Brain pericyte (primary cell): Measurements from ENCODE around the gene CFAP157.
"Not testable (repeated sequence)": the region's sequence is repeated elsewhere in the genome, so short reads cannot be mapped to it uniquely, and the experiment has no call there.

ENCODE experiments used
- DNase-seq: peaks from one replicate; pipeline ENCODE4 v3.0.0-alpha.2; 2012; ENCODE audit warnings: low read depth, low spot score

The CFAP157 gene

GRCh38 chr9:127735530-127736185, 28.9 kb downstream of the CFAP157 start:
- DNase-seq, result no peak

GRCh38 chr9:127738666-127739065, 31.9 kb downstream of the CFAP157 start:
- no peak for DNase-seq

- no peak for DNase-seq
These were observed 33.0 kb downstream of the CFAP157 start for GRCh38 chr9:127739614-127740330.

GRCh38 chr9:127741831-127742434, 35.1 kb downstream of the CFAP157 start:
- DNase-seq, result no peak

GRCh38 chr9:127742435-127743088, 35.8 kb downstream of the CFAP157 start:
- DNase-seq, result no peak

GRCh38 chr9:127744398-127745110, 37.8 kb downstream of the CFAP157 start:
- DNase-seq, result no peak

GRCh38 chr9:127746959-127747569, 40.3 kb downstream of the CFAP157 start:
- DNase-seq, result no peak

- DNase-seq, result no peak
These were observed 42.5 kb downstream of the CFAP157 start for GRCh38 chr9:127749090-127749787.

GRCh38 chr9:127751269-127752054, 44.7 kb downstream of the CFAP157 start:
- DNase-seq, result no peak

GRCh38 chr9:127753148-127753547, 46.4 kb downstream of the CFAP157 start:
- DNase-seq, result no peak

- DNase-seq, result no peak
These were observed 46.8 kb downstream of the CFAP157 start for GRCh38 chr9:127753622-127754021.

- no peak for DNase-seq
These were observed 47.6 kb downstream of the CFAP157 start for GRCh38 chr9:127754099-127755060.

- DNase-seq, result no peak
These were observed 48.6 kb downstream of the CFAP157 start for GRCh38 chr9:127755061-127756060.

- no peak for DNase-seq
These were observed 49.4 kb downstream of the CFAP157 start for GRCh38 chr9:127756233-127756632.

GRCh38 chr9:127756776-127757175, 50.0 kb downstream of the CFAP157 start:
- DNase-seq, result not testable (repeated sequence)

GRCh38 chr9:127758843-127759242, 52.1 kb downstream of the CFAP157 start:
- DNase-seq, result no peak

GRCh38 chr9:127761061-127761460, 54.3 kb downstream of the CFAP157 start:
- DNase-seq, result no peak
